ENCODE data around the gene FHOD3.
"Not testable (repeated sequence)": the region's sequence is repeated elsewhere in the genome, so short reads cannot be mapped to it uniquely, and the experiment has no call there.

Gene FHOD3

GRCh38 chr18:36527740-36528455, 230.4 kb downstream of the FHOD3 start:
- DNase-seq, result no peak

- no peak for DNase-seq
Measured at GRCh38 chr18:36529747-36530146, 232.2 kb downstream of the FHOD3 start.

DNA sequence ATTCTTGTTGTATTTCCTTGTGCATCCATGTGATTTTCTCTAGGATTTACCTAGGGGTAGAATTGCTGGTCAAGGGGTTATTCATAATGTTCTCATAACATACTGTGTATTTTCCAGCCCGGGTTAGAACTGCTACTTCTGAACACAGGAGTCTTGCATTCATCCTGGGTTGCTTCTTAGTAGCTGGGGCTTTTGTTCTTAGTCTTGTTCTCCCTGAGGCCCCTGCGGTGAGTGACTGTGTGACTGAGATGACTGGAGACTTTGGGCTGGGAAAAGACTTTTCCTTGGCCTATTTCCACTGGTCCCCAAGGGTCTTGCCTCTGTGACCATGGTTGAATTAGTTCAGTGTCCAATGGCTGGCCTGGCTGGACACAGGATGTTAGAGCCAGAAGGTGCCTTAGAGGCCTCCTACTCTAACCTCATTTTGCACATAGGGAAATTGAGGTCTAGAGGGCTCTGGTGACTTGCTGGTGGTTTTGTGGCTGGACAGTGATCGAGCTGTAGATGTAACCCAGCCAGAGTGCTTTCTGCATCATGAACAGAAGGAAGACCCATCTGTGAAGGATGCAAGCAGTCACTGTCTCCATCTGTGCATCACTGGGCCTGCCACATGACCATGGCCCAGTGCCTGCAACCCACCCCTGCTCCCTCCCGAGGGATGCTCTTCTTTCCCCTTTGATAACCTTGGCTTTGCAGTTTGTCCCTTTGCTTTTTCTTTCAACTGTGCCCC, 233.3 kb downstream of the FHOD3 start:
- DNase-seq, result no peak

DNA sequence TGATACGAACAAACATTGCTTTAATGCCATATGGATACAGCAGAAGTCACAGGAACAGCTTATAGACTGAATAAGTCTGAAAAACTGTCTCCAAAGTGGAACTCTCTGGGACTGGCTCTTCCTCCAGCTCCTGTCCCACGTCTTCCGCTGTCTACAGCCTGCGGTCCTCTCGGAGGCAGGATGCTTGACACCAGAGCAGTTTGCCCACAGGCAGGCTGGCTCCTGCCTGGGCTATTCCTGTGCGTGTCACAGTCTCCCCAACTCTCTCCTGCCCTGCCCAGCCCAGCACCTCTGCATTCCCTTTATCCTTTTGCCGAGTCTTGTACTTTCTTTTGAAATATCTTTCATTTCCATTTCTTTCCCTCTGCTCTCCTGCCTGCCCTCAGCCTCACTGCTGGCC, 234.1 kb downstream of the FHOD3 start:
- no peak for DNase-seq

DNA sequence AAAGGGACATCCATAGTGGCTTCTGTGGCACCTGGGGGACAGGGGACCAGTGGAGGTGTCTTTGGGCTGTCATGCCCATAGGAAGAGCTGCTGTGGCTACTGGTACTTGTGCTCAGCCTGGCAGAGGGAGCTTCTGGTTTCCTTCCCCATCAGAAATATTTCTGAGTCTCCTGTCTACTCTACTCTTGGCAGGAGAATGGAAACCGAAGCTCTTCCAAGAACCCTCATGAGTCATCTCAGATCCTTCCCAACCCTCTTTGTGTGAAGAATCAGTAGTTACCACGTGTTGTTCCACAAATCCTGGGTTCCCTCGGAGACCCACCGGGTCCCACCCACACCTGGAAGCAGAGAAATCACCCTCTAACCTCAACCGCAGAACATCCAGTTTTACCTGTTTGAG, 234.9 kb downstream of the FHOD3 start:
- DNase-seq, result no peak

GRCh38 chr18:36532815-36533214, 235.3 kb downstream of the FHOD3 start:
- no peak for DNase-seq

DNA sequence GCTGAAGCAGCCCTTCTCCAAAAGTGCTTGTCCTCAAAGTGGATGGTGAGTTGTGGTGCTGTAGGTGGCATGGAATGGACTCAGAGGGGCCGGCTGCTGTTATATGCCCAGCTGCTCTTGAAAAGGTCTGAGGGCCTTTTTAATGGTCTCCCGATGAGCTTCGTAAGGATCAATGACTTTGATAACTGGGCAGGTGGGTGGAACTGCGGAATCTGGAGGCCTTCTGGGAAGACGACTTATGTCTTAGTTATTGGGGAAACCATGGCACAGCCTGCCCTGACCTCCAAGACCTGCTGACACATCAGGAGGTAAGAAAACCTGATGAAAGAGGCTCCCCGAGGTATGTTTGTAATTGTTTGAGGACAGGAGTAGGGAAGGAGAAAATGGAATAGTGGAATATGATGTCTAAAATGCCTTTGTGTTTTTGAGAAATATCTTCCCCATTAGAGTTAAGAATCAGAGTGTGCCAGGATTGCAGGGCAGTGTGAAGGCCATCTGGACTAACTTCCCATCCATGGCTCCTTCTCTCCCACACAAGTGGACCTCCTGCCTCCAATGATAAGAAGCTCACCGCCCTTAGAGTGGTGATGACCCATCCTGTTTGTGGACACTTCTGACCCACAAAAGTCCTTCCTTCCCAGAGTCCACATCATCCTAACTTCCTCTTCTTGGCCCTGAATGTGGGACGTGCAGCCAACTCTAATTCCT, 236.1 kb downstream of the FHOD3 start:
- DNase-seq, result no peak

DNA sequence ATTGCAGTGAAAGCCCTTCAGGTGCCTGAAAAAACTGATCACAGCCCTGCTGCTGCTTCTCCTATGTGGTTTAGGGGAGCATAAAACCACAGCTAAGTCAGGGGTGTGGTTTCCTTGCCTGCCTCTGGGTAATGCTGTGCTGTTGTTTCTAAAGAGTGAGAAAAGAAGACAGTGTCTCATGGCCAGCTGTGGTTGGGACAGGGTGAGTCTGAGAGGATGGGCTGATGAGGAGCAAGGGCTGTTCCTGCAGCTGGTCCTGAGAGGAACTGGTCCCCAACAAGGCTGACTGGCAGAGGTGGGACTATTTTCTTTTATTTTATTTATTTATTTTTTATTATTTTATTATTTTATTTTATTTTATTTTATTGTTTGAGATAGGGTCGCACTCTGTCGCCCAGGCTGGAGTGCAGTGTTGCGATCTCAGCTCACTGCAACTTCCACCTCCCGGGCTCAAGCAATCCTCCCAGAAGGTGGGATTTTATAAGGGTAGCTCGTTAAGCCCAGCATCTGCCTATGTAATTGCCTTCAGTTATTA, 236.7 kb downstream of the FHOD3 start:
- DNase-seq, result no peak

GRCh38 chr18:36535202-36535935, 237.9 kb downstream of the FHOD3 start:
- no peak for DNase-seq

DNA sequence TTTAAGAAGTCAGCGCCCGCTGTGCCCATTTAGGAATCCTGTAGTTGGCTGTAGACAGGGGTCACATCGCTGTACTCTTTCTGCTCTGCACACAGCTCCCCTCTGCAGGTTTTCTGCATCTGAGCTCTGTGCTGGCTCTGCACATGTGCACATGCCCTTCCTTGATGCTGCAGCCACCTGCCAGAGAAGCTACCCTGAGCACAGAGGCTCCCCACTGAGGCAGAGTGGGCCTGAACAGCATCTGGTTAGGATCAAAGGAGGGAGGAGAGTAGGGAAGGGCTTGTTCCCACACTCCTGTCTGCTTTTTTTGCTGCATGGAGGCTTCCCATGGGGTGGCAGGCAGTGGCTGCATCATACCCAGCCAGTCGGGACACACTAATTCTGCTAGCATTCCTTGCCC, 238.9 kb downstream of the FHOD3 start:
- no peak for DNase-seq

DNA sequence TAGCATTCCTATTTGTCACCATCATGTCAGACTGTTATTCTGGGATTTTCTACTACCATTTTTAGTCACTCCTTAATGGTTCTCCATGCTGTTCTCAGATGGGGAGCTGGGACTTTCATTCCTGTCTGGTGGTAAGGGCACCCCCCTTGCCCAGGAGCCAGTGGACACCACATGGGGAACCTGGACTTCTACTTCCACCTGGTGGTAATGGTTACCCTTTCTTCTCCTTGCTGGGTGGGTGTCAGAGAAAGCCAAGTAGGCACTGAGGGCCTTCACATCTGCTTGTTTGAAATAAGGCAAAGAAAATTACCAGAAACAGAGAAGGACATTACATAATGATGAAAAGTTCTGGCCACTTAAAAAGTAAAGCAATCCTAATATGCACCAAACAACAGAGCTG, 239.8 kb downstream of the FHOD3 start:
- no peak for DNase-seq

GRCh38 chr18:36539674-36540231, 242.2 kb downstream of the FHOD3 start:
- no peak for DNase-seq

DNA sequence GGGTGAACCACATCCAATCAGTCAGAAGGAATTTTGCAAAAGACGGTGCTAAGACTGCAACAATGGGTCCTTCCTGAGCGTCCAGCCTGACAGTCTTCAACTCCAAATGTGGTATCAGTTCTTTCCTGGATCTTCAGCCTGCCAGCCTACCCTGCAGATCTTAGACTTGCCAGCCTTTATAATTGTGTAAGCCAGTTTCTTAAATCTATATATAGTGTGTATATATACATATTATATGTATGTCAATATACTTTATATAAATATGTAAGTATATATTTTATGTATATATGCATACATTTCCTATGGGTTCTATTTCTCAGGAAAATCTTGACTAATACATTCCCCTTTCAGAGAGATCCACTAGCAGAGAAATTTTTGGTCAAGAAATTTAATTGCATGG, 245.5 kb downstream of the FHOD3 start:
- no peak for DNase-seq

- DNase-seq, result peak; percentile 31
Measured at GRCh38 chr18:36543991-36544725, 246.6 kb downstream of the FHOD3 start.

DNA sequence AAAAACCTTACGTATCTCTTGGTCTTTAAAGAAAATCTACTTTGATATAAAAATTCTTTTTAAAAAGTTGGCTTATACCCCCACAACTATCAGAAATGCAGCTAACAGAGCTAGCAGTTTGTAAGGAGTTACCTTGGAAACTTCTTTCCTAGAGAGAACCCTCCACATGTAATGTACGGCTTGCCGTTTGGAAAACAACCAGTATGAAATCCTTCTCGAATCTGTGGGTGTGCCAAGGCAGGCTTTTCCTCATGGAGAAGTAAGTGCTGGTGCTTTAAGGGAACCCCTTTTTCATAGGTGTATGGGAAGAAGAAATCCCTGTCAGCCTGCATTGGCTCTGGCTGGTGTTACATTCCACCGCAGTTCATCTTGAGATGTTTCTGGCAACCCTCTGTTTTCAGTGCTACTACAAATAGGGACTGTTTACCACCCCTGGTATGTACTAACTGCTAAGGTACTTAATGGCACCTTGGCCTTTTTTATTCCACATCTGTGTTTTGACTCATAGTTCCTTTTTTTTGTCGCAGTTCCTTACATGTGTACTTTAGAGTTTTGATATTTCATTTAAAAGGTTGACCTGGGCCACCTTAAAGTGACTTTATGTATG, 248.4 kb downstream of the FHOD3 start:
- DNase-seq, result no peak

GRCh38 chr18:36546876-36547275, 249.4 kb downstream of the FHOD3 start:
- DNase-seq, result no peak

DNA sequence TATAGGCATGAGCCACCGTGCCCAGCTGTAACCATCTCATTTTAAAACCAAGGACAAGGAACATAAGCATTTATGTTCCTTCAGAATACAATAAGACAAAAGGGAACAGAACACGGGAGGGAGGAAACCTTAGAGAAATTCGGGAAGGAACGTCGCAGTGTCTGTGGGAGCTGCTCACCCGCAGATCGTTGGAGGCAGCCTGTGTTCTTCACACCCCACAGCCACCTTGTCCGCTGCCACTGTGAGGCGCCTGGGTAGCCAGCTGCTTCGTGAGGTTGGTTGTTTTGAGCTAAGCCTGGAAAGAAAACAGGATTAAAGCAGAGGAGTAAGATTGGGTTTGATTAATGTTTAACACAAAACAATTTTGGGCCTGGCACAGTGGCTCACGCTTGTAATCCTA, 250.0 kb downstream of the FHOD3 start:
- no peak for DNase-seq

DNA sequence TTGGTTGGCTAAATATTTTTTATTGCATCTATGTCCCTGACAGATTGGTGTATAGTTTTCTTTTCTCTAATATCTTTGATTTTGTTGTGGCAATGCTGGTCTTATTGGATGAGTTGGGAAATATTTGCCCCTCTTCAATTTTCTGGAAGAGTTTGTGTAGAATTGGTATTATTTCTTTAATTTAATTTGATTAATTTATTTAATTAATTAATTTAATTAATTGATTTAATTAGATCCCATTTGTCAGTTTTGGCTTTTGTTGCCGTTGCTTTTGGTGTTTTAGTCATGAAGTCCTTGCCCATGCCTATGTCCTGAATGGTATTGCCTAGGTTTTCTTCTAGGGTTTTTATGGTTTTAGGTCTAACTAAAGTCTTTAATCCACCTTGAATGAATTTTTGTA, 253.8 kb downstream of the FHOD3 start:
- not testable (repeated sequence) for DNase-seq

GRCh38 chr18:36558234-36558633, 260.7 kb downstream of the FHOD3 start:
- no peak for DNase-seq

DNA sequence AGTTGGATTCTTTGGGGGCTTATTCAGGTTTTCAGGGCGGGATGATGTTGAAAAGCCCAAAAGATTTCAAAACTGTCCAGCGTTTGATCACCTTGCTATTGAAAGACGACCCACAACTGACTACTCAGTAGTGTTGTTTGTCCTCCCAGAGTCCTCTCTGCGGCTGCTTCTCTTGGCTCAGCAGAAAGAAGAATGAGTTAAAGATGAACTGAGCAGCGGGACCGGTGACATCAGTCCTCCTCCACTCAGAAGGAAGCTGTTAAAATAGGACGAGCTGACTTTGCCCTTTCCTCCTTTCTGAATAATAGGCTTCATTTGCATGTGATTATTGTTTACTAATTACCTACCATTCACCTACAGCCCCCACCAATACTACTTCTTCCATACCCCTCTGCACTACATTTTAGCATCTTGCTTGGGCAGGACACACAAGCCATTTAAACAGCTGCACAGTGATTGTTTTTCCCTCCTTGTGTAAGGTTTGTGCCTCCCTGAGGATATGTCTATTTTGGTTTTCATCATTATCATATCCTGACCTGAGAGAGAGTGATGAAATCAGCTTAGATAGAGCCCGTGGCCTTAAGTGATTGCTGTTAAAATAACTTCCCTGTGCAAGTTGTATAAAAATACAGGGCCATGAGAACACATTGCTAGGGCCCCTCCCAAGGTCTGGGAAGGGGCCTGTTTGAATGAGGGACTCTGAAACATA, 261.8 kb downstream of the FHOD3 start:
- DNase-seq, result no peak

GRCh38 chr18:36560187-36560586, 262.7 kb downstream of the FHOD3 start:
- no peak for DNase-seq

Data from DMS153 (cell line).